ENCODE data around the gene CCL19.

The CCL19 gene

GRCh38 chr9:34689116-34689470, 2.0 kb downstream of the CCL19 start:
- no peak overlapping the region for H2AFZ ChIP-seq (ENCODE audit: low read length)
- no peak overlapping the region for H3K4me3 ChIP-seq (ENCODE audit: low read length, poor library complexity, severe bottlenecking)
- TF ChIP-seq CTCF (conservative IDR thresholded peaks at IDR 0.05; ENCODE audit: low read length), result no peak
- TF ChIP-seq EZH2phosphoT487 (IDR thresholded peaks at IDR 0.05; ENCODE audit: borderline replicate concordance), result no peak
- H3K9me2 ChIP-seq (replicated peaks; ENCODE audit: low read depth, low read length), result no peaks in the 10 kb centered on the region
- H3K36me3 ChIP-seq (ENCODE audit: insufficient read depth, low read length), result no peaks in the 10 kb centered on the region
- no peaks in the 10 kb centered on the region for H4K20me1 ChIP-seq (ENCODE audit: insufficient read depth, low read length, poor library complexity, severe bottlenecking)
- H3K4me1 ChIP-seq (ENCODE audit: insufficient read depth, low read length, poor library complexity, severe bottlenecking), result no peaks in the 10 kb centered on the region
- no peaks in the 10 kb centered on the region for H3K9me3 ChIP-seq (ENCODE audit: insufficient read depth, low read depth, low read length)
- H3K79me2 ChIP-seq (ENCODE audit: insufficient read depth, low read length), result no peaks in the 10 kb centered on the region
- no peak overlapping the region for H3K4me2 ChIP-seq (ENCODE audit: low read depth, low read length, poor library complexity, severe bottlenecking)
- H3F3A ChIP-seq (ENCODE audit: low read depth), result no peaks in the 10 kb centered on the region
- no peaks in the 10 kb centered on the region for H3K27me3 ChIP-seq (ENCODE audit: insufficient read depth, low read length, poor library complexity, severe bottlenecking)
- H3K9ac ChIP-seq (ENCODE audit: low read depth, low read length, poor library complexity, severe bottlenecking), result no peak overlapping the region

- Histone ChIP-seq H3K4me1 (ENCODE audit: insufficient read depth, low read length, poor library complexity, severe bottlenecking) (no peaks in the 10 kb centered on the region), H3K9me2 (replicated peaks; ENCODE audit: low read depth, low read length) (no peaks in the 10 kb centered on the region), H2AFZ (ENCODE audit: low read length) (no peak overlapping the region), H3K4me2 (ENCODE audit: low read depth, low read length, poor library complexity, severe bottlenecking) (no peak overlapping the region), H3F3A (ENCODE audit: low read depth) (no peaks in the 10 kb centered on the region), H3K9me3 (ENCODE audit: insufficient read depth, low read depth, low read length) (no peaks in the 10 kb centered on the region), H3K9ac (ENCODE audit: low read depth, low read length, poor library complexity, severe bottlenecking) (no peak overlapping the region), H4K20me1 (ENCODE audit: insufficient read depth, low read length, poor library complexity, severe bottlenecking) (no peaks in the 10 kb centered on the region), H3K36me3 (ENCODE audit: insufficient read depth, low read length) (no peaks in the 10 kb centered on the region), H3K79me2 (ENCODE audit: insufficient read depth, low read length) (no peaks in the 10 kb centered on the region), H3K4me3 (ENCODE audit: low read length, poor library complexity, severe bottlenecking) (no peak overlapping the region), H3K27me3 (ENCODE audit: insufficient read depth, low read length, poor library complexity, severe bottlenecking) (no peaks in the 10 kb centered on the region)
- TF ChIP-seq EZH2phosphoT487 (IDR thresholded peaks at IDR 0.05; ENCODE audit: borderline replicate concordance) (no peak), CTCF (conservative IDR thresholded peaks at IDR 0.05; ENCODE audit: low read length) (no peak)
These were observed 2.6 kb downstream of the CCL19 start for GRCh38 chr9:34688329-34689115.

GRCh38 chr9:34687276-34688030, 3.6 kb downstream of the CCL19 start:
- no peaks in the 10 kb centered on the region for H4K20me1 ChIP-seq (ENCODE audit: insufficient read depth, low read length, poor library complexity, severe bottlenecking)
- no peaks in the 10 kb centered on the region for H3K79me2 ChIP-seq (ENCODE audit: insufficient read depth, low read length)
- no peak overlapping the region for H3K4me3 ChIP-seq (ENCODE audit: low read length, poor library complexity, severe bottlenecking)
- no peaks in the 10 kb centered on the region for H3K9me2 ChIP-seq (replicated peaks; ENCODE audit: low read depth, low read length)
- H3K27me3 ChIP-seq (ENCODE audit: insufficient read depth, low read length, poor library complexity, severe bottlenecking), result no peaks in the 10 kb centered on the region
- no peak overlapping the region for H3K9ac ChIP-seq (ENCODE audit: low read depth, low read length, poor library complexity, severe bottlenecking)
- H3K4me2 ChIP-seq (ENCODE audit: low read depth, low read length, poor library complexity, severe bottlenecking), result no peak overlapping the region
- TF ChIP-seq CTCF (conservative IDR thresholded peaks at IDR 0.05; ENCODE audit: low read length), result no peak
- no peak for TF ChIP-seq EZH2phosphoT487 (IDR thresholded peaks at IDR 0.05; ENCODE audit: borderline replicate concordance)
- no peaks in the 10 kb centered on the region for H3F3A ChIP-seq (ENCODE audit: low read depth)
- no peaks in the 10 kb centered on the region for H3K4me1 ChIP-seq (ENCODE audit: insufficient read depth, low read length, poor library complexity, severe bottlenecking)
- no peaks in the 10 kb centered on the region for H3K36me3 ChIP-seq (ENCODE audit: insufficient read depth, low read length)
- no peak overlapping the region for H2AFZ ChIP-seq (ENCODE audit: low read length)
- H3K9me3 ChIP-seq (ENCODE audit: insufficient read depth, low read depth, low read length), result no peaks in the 10 kb centered on the region

All from Loucy (cell line).